Panc1 (cell line): ENCODE data around the gene MEX3A.

ENCODE experiments used
- POLR2AphosphoS5 ChIP-seq: IDR thresholded peaks from 2 replicates; pipeline ENCODE4 v1.6.1; 2012; ENCODE audit warnings: mild to moderate bottlenecking, low read depth, low read length, moderate library complexity
- TCF7L2 ChIP-seq: IDR thresholded peaks from 2 replicates; pipeline ENCODE4 v1.6.1; 2011; ENCODE audit warnings: mild to moderate bottlenecking, low read depth, low read length, inconsistent platforms
- TF ChIP-seq, protein P1 (sequence below): fragments of 450-650 bp; IDR thresholded peaks from 2 replicates; pipeline ENCODE4 v1.5.1; 2017; ENCODE audit warnings: mild to moderate bottlenecking

DNA sequence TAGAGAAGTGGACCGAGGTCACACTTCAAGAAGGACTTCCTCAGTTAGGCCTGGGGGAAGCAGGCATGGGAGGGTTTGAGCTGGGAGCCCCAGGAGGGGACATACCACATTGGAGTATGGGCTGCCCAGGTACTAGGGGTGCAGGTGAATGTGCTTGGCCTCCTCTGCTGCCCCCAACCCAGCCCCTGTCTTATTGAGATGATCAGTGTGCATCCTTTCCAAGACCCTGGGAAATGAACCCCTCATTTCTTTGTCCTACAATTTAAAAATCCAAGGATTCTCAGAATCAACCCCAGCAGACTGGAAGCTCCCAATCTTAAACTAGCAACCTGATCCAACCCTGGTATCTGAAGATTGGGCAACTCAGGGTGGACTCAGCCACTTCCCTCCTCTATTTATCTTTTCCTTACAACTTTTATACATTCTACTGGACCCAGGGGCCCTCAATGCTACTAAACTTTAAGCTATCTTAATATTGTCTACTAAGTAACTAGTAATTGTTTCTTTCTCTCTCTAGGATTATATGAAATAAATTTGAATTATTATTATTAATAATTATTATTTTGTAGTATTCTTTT is 9.1 kb downstream of the MEX3A start:
- TF ChIP-seq, protein P1, sequence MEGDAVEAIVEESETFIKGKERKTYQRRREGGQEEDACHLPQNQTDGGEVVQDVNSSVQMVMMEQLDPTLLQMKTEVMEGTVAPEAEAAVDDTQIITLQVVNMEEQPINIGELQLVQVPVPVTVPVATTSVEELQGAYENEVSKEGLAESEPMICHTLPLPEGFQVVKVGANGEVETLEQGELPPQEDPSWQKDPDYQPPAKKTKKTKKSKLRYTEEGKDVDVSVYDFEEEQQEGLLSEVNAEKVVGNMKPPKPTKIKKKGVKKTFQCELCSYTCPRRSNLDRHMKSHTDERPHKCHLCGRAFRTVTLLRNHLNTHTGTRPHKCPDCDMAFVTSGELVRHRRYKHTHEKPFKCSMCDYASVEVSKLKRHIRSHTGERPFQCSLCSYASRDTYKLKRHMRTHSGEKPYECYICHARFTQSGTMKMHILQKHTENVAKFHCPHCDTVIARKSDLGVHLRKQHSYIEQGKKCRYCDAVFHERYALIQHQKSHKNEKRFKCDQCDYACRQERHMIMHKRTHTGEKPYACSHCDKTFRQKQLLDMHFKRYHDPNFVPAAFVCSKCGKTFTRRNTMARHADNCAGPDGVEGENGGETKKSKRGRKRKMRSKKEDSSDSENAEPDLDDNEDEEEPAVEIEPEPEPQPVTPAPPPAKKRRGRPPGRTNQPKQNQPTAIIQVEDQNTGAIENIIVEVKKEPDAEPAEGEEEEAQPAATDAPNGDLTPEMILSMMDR = no peak
- no peak for TF ChIP-seq TCF7L2
- TF ChIP-seq POLR2AphosphoS5 = no peak
